Thyroid gland (tissue), 4 donors: Measurements from ENCODE around the gene COL21A1. TPM values are rescaled to one million over a fixed set of nuclear protein-coding genes. Genes with fewer than 3 reads are reported as not detected.

ENCODE experiments used
- DNase-seq, 2 donors: peaks; one replicate each; pipeline ENCODE4 v3.0.0-alpha.2; 2019
- H3K27ac ChIP-seq, 3 donors: fragments of 200-600 bp; sonication (generic); 1 replicate in 2 of 3; 2 replicates in 1 of 3; pipeline ENCODE4 v1.5.1; 2016 to 2019; ENCODE audit warnings: mild to moderate bottlenecking in 1 of 3, moderate library complexity in 1 of 3
- H3K27me3 ChIP-seq: fragments of 200-600 bp; sonication (generic); one replicate; pipeline ENCODE4 v1.5.1; 2019
- H3K36me3 ChIP-seq, 2 donors: fragments of 200-600 bp; sonication (generic); one replicate each; pipeline ENCODE4 v1.5.1; 2016 to 2019
- H3K4me1 ChIP-seq, 2 donors: fragments of 200-600 bp; sonication (generic); one replicate each; pipeline ENCODE4 v1.5.1; 2017 to 2019
- H3K4me3 ChIP-seq, 3 donors: fragments of 200-600 bp; sonication (generic); replicated peaks in 1 of 3; 1 replicate in 2 of 3; 2 replicates in 1 of 3; pipeline ENCODE4 v1.5.1; 2016; ENCODE audit warnings: mild to moderate bottlenecking in 1 of 3
- H3K9me3 ChIP-seq: fragments of 200-600 bp; sonication (generic); one replicate; pipeline ENCODE4 v1.5.1; 2017
- CTCF ChIP-seq, 6 experiments: fragments of 200-600 bp in 3 of 6; fragments of 450-650 bp in 3 of 6; sonication (generic) in 3 of 6; IDR thresholded peaks; one replicate each; pipeline ENCODE4 v1.5.1; 2016 to 2019; ENCODE audit warnings: antibody characterized with exemption in 6 of 6, mild to moderate bottlenecking in 2 of 6, inconsistent platforms in 1 of 6, moderate library complexity in 1 of 6
- POLR2A ChIP-seq, 2 donors: fragments of 450-650 bp; IDR thresholded peaks; one replicate each; pipeline ENCODE4 v1.6.1; 2017; ENCODE audit warnings: antibody characterized with exemption in 2 of 2, mild to moderate bottlenecking in 2 of 2, moderate library complexity in 1 of 2
- WGBS, 2 donors: methylation state at CpG; one replicate each; pipeline ENCODE4 v1.1.5; 2017; 5-methylcytosine and 5-hydroxymethylcytosine counted together
- intact Hi-C: fragments of 100-400 bp; cut with DNase I; formaldehyde crosslinking; loops from one replicate; pipeline ENCODE4 v1.15.1; 2023
- total RNA-seq, 4 donors: library from RNA; depleted of rRNA; stranded (reverse); fragments of >200 nt; gene quantifications; one replicate each; pipeline ENCODE4 v1.2.3, GENCODE V29; 2016

Gene COL21A1
- total RNA-seq, 4 donors from 2014 or later, result 1.6 to 8.8 (median 3.0) TPM

DNA sequence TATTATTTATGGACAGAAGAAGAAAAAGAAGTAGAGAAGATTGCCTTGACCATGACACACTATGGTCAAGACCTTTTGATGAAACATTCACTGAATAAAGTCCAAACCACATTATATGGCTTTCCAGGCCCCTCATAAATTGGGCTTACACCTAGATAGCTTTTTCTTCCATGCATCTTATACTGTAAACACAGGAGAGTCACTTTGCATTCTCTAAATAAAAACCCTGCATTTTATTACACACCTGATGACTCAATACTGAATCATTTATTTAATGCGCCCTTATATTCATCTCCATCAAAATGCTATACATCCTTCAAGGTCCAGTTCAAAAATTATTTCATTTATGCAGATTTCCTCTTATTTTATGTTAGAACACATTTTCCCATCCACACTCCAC lies 78.0 kb downstream of the COL21A1 start:
- H3K27ac ChIP-seq, result no peak overlapping the region
- H3K4me3 ChIP-seq, result no peak overlapping the region
- DNase-seq, result no peak
- TF ChIP-seq POLR2A (IDR thresholded peaks at IDR 0.05) (no peak), CTCF (IDR thresholded peaks at IDR 0.05) (no peak)
- H3K27me3 ChIP-seq, result no peaks in the 10 kb centered on the region
- no peaks in the 10 kb centered on the region for H3K4me1 ChIP-seq
- intact Hi-C loops, result no loop called here
- H3K36me3 ChIP-seq, result no peaks in the 10 kb centered on the region
- 97 to 100% methylated on average over 1 of the region's 1 CpG for WGBS, 2 donors
- no peaks in the 10 kb centered on the region for H3K9me3 ChIP-seq

- no peak overlapping the region for H3K4me3 ChIP-seq
- no peaks in the 10 kb centered on the region for H3K9me3 ChIP-seq
- no peak overlapping the region for H3K27ac ChIP-seq
- H3K4me1 ChIP-seq, result no peaks in the 10 kb centered on the region
- intact Hi-C loops, result no loop called here
- H3K36me3 ChIP-seq, result no peaks in the 10 kb centered on the region
- H3K27me3 ChIP-seq, result no peaks in the 10 kb centered on the region
- no peak for DNase-seq
- TF ChIP-seq POLR2A (IDR thresholded peaks at IDR 0.05) (no peak), CTCF (IDR thresholded peaks at IDR 0.05) (no peak)
- WGBS, 2 donors, result 44 to 64% methylated on average over 1 of the region's 1 CpG
These were observed 78.8 kb downstream of the COL21A1 start for GRCh38 chr6:56168596-56168995.

GRCh38 chr6:56162081-56162480 lies 85.3 kb downstream of the COL21A1 start:
- Histone ChIP-seq H3K4me3 (no peak overlapping the region), H3K9me3 (no peaks in the 10 kb centered on the region), H3K4me1 (no peaks in the 10 kb centered on the region), H3K27me3 (no peaks in the 10 kb centered on the region), H3K36me3 (no peaks in the 10 kb centered on the region), H3K27ac (no peak overlapping the region)
- 75 to 79% methylated on average over 1 of the region's 1 CpG for WGBS, 2 donors
- TF ChIP-seq POLR2A (IDR thresholded peaks at IDR 0.05), result no peak
- no peak for TF ChIP-seq CTCF (IDR thresholded peaks at IDR 0.05)
- intact Hi-C loops, result no loop called here
- DNase-seq, result no peak

- intact Hi-C loops, result no loop called here
- H3K9me3 ChIP-seq, result no peaks in the 10 kb centered on the region
- H3K27me3 ChIP-seq, result no peaks in the 10 kb centered on the region
- WGBS, 2 donors, result 89% methylated on average over 2 of the region's 2 CpGs
- H3K4me1 ChIP-seq, result no peaks in the 10 kb centered on the region
- TF ChIP-seq POLR2A (IDR thresholded peaks at IDR 0.05) (no peak), CTCF (IDR thresholded peaks at IDR 0.05) (no peak)
- DNase-seq, result no peak
- H3K27ac ChIP-seq, result no peak overlapping the region
- H3K36me3 ChIP-seq, result no peaks in the 10 kb centered on the region
- H3K4me3 ChIP-seq, result no peak overlapping the region
These were observed 86.9 kb downstream of the COL21A1 start for GRCh38 chr6:56160489-56160888.

DNA sequence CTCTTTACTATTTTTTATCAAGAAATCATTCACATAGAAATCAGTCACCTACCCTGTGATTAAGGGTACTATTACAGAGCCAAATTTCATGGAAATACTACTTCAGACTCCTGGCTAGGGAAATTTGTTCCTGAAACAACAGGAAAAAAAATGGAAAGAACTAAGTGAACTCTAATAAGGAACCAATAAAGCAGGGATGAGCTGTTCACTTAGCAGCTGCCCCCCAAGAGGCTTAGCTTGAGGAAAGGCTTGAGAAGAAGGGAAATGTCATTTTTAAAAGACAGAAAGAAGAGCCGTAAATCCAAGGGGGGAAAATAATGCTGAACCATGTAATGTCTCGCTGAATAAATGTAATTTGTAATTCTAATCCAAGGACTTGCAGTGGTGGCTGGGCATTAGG lies 88.8 kb downstream of the COL21A1 start:
- WGBS, 2 donors, result 90 to 92% methylated on average over 2 of the region's 2 CpGs
- Histone ChIP-seq H3K27me3 (no peaks in the 10 kb centered on the region), H3K9me3 (no peaks in the 10 kb centered on the region), H3K27ac (no peak overlapping the region), H3K36me3 (no peaks in the 10 kb centered on the region), H3K4me1 (no peaks in the 10 kb centered on the region), H3K4me3 (no peak overlapping the region)
- TF ChIP-seq POLR2A (IDR thresholded peaks at IDR 0.05) (no peak), CTCF (IDR thresholded peaks at IDR 0.05) (no peak)
- intact Hi-C loops, result no loop called here
- no peak for DNase-seq
